NOMO-1 treated with DMSO at 0.1 percent for 48 hours (cell line): ENCODE measurements around the gene ZNF844.
"Not testable (repeated sequence)": the region's sequence is repeated elsewhere in the genome, so short reads cannot be mapped to it uniquely, and the experiment has no call there.

Experiments used
- DNase-seq: peaks from one replicate; lab custom pipeline; 2025; ENCODE audit not compliant: unreplicated experiment; lab: John Stamatoyannopoulos, UW

Gene ZNF844

GRCh38 chr19:12064590-12065538 is at the start of gene ZNF844:
Gene ZNF844, plus strand, starts transcription at chr19:12064731. Its CDS starts 143 bp downstream, at chr19:12064874.
- no peak for DNase-seq

GRCh38 chr19:12015015-12015752 is 49.3 kb upstream of the ZNF844 start:
- no peak for DNase-seq

- DNase-seq: no peak
These were observed 48.8 kb upstream of the ZNF844 start for GRCh38 chr19:12015753-12016116.

- DNase-seq: no peak
These were observed 30.3 kb upstream of the ZNF844 start for GRCh38 chr19:12034198-12034597.

GRCh38 chr19:12034620-12035019 is 29.9 kb upstream of the ZNF844 start:
- DNase-seq: no peak

GRCh38 chr19:12035220-12036172 is 29.0 kb upstream of the ZNF844 start, which contains the start of gene ZNF433:
Gene ZNF433, minus strand, starts transcription at chr19:12035679. Its CDS starts 140 bp downstream, at chr19:12035539.
- DNase-seq: no peak

- DNase-seq: no peak
These were observed 21.6 kb upstream of the ZNF844 start for GRCh38 chr19:12042893-12043292.

- DNase-seq: no peak
These were observed 20.6 kb upstream of the ZNF844 start for GRCh38 chr19:12043752-12044422.

GRCh38 chr19:12047868-12048267 is 16.7 kb upstream of the ZNF844 start:
- no peak for DNase-seq

- DNase-seq: no peak
These were observed 12.4 kb upstream of the ZNF844 start for GRCh38 chr19:12052091-12052496.

- DNase-seq: no peak
These were observed 11.9 kb upstream of the ZNF844 start, which contains the start of gene ZNF878 for GRCh38 chr19:12052497-12053169. Gene ZNF878, minus strand, starts transcription at chr19:12052961. Its CDS starts 160 bp downstream, at chr19:12052801.

- no peak for DNase-seq
These were observed 8.7 kb upstream of the ZNF844 start for GRCh38 chr19:12055784-12056183.

GRCh38 chr19:12075538-12076139 is 11.1 kb downstream of the ZNF844 start:
- no peak for DNase-seq

GRCh38 chr19:12076331-12076730 is 11.8 kb downstream of the ZNF844 start:
- not testable (repeated sequence) for DNase-seq

GRCh38 chr19:12077375-12077774 is 12.8 kb downstream of the ZNF844 start:
- DNase-seq: no peak

GRCh38 chr19:12083336-12083735 is 18.8 kb downstream of the ZNF844 start:
- not testable (repeated sequence) for DNase-seq

- DNase-seq: no peak
These were observed 20.7 kb downstream of the ZNF844 start for GRCh38 chr19:12085074-12085818.

GRCh38 chr19:12090807-12091206 is 26.3 kb downstream of the ZNF844 start:
- no peak for DNase-seq
